Epithelial cell of esophagus (primary cell): ENCODE measurements around the gene SHB.

ENCODE experiments used
- DNase-seq: peaks from one replicate; pipeline ENCODE4 v3.0.0; 2010; ENCODE audit warnings: low read depth
- H3K4me3 ChIP-seq: 2 replicates; pipeline ENCODE4 v1.5.1; 2011; ENCODE audit warnings: mild to moderate bottlenecking, low read length, control low read depth
- CTCF ChIP-seq: IDR thresholded peaks from 2 replicates; pipeline ENCODE4 v1.5.1; 2011; ENCODE audit warnings: low read depth, mild to moderate bottlenecking, low read length, control low read depth, inconsistent platforms; ENCODE audit not compliant: insufficient read depth; ENCODE audit errors: missing control alignments

SHB gene

DNA sequence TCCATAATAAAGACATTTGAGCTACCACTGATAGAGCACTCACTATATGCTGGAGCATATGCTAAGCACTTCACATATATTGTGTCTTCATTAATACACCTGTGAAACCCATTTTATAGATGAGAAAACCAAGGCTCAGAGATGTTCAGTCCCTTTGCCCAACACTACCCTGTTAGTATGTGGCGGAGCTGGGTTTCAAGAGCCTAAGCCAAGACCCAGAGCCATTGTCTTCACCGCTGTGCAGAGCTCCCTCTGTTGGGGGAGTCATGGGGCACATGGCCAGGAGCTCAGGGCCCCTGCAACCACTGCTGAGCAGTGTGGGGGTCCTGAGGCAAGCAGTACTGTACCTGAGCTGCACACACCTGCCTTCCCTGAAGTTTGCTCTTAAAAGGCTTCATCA is 127.8 kb downstream of the SHB start:
- no peak for DNase-seq
- no peak overlapping the region for H3K4me3 ChIP-seq
- TF ChIP-seq CTCF, result no peak

- no peak overlapping the region for H3K4me3 ChIP-seq
- no peak for DNase-seq
- no peak for TF ChIP-seq CTCF
These were observed 129.4 kb downstream of the SHB start for GRCh38 chr9:37939575-37940095.

DNA sequence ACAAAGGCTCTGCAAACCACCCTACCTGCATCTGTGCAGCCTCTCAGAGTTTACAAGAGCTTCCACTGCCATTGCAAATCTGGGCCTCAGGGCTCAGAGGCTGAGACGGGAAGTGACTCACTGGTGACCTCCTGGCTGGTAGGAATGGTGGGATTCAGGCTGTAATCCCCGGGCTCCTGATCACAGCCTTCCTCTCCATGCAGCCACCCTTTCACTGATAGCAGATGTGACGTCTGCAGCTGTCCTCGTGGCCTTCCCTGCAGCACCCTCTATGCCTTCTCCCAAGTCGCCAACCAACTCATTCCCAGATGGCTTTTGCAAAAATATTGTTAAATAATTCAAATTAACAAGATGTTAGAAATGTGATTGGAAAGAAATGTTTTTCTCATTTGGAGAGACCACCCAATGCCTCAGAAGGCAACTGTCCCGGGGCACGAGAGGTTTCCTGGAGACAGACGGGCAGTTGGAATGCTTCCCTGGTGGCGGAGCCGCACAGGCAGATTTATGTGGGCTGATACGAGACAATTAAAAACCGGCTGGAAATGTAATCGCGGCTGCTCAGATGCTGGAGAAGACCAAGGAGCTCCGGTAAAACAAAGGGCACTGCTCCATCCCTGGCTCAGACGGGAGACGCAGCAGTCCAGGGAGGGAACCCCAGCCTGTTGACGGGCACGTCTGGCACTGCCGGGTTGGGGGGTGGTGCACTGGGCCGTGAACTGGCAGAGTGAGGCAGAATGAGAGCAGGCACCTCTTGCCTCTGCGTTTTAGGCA is 130.7 kb downstream of the SHB start:
- no peak for TF ChIP-seq CTCF
- peak; percentile 83 for DNase-seq
- no peak overlapping the region for H3K4me3 ChIP-seq

- DNase-seq, result no peak
- TF ChIP-seq CTCF, result no peak
- H3K4me3 ChIP-seq, result no peak overlapping the region
These were observed 131.7 kb downstream of the SHB start for GRCh38 chr9:37937366-37937765.

GRCh38 chr9:37936965-37937364 is 132.1 kb downstream of the SHB start:
- no peak overlapping the region for H3K4me3 ChIP-seq
- peak; percentile 83 for DNase-seq
- TF ChIP-seq CTCF, result no peak

DNA sequence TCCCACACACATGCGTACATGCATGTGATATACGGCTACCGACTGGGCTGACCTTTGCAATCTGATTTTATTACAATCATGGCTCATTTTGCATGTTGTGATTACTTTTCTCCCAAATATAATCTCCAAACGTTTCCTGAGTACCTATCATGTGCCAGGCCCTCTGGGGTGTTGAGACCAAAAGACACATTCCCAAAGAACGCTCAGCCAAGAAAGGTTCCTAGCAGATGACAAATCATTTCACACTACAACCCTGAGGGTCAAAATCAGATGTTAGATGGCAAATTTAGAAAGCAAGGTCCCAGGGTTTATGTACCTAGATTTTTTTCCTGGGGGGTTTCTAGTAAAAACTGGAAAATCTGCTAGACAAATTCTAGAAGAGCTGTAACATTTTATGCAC is 132.7 kb downstream of the SHB start:
- TF ChIP-seq CTCF, result no peak
- no peak overlapping the region for H3K4me3 ChIP-seq
- DNase-seq, result no peak

DNA sequence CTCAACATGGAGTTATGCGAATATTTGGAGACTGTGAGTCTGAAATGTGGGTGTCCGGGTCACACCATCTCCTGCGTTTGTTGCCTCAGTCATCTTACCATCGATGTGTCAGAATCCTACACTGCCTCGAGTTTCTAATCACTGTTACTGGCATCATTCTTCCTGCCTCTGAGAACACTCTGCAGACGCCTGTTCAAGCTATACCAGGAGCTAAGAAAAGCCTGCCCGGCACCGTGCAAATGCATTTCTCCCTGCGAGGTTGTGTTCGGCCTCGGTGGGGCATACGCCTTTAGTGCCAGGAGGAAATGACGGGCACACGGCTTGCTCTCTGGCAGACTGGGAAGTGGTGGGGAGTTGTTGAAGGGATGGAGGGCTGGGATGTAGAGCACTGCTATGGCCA is 133.9 kb downstream of the SHB start:
- H3K4me3 ChIP-seq, result no peak overlapping the region
- DNase-seq, result no peak
- TF ChIP-seq CTCF, result no peak
